ENCODE results near the gene GRAMD1A.

- TF ChIP-seq, protein P1, sequence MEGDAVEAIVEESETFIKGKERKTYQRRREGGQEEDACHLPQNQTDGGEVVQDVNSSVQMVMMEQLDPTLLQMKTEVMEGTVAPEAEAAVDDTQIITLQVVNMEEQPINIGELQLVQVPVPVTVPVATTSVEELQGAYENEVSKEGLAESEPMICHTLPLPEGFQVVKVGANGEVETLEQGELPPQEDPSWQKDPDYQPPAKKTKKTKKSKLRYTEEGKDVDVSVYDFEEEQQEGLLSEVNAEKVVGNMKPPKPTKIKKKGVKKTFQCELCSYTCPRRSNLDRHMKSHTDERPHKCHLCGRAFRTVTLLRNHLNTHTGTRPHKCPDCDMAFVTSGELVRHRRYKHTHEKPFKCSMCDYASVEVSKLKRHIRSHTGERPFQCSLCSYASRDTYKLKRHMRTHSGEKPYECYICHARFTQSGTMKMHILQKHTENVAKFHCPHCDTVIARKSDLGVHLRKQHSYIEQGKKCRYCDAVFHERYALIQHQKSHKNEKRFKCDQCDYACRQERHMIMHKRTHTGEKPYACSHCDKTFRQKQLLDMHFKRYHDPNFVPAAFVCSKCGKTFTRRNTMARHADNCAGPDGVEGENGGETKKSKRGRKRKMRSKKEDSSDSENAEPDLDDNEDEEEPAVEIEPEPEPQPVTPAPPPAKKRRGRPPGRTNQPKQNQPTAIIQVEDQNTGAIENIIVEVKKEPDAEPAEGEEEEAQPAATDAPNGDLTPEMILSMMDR (conservative IDR thresholded peaks at IDR 0.05): no peak
- no peak for TF ChIP-seq ZFX (IDR thresholded peaks at IDR 0.05)
Observed at GRCh38 chr19:34961775-34962686, 38.1 kb upstream of the GRAMD1A start.
